SH-SY5Y (cell line): ENCODE data around the gene DYRK1A.

Experiments used
- GATA2 ChIP-seq: IDR thresholded peaks from 2 replicates; pipeline ENCODE4 v1.6.1; 2011; ENCODE audit warnings: mild to moderate bottlenecking, low read depth, low read length
- GATA3 ChIP-seq: IDR thresholded peaks from 2 replicates; pipeline ENCODE4 v1.6.1; 2011; ENCODE audit warnings: low read depth, mild to moderate bottlenecking, low read length, moderate library complexity

GRCh38 chr21:37535130-37535529, 168.6 kb downstream of the DYRK1A start:
- TF ChIP-seq GATA2 (no peak), GATA3 (no peak)
